ENCODE data around the gene KCNG2.

DNA sequence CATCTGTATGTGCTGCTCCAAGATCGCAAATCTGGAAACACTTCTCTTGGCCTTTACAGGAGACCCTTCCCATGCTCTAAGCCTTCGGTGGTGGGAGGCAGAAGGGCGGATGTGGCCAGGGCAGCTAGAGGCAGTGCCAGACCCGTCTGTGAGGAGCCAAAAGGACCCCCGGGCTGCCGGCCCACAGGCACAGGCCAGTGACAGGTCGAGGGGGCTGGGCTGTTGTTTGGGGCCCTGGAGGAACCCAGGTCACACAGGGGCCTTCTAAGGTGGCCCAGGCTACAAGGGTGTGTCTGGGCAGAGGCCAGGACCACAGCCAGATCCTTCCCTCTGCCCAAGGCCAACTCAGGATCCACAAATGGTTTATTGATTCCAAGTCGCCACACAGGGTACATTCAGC, 104.3 kb downstream of the KCNG2 start:
- TF ChIP-seq, protein P1, sequence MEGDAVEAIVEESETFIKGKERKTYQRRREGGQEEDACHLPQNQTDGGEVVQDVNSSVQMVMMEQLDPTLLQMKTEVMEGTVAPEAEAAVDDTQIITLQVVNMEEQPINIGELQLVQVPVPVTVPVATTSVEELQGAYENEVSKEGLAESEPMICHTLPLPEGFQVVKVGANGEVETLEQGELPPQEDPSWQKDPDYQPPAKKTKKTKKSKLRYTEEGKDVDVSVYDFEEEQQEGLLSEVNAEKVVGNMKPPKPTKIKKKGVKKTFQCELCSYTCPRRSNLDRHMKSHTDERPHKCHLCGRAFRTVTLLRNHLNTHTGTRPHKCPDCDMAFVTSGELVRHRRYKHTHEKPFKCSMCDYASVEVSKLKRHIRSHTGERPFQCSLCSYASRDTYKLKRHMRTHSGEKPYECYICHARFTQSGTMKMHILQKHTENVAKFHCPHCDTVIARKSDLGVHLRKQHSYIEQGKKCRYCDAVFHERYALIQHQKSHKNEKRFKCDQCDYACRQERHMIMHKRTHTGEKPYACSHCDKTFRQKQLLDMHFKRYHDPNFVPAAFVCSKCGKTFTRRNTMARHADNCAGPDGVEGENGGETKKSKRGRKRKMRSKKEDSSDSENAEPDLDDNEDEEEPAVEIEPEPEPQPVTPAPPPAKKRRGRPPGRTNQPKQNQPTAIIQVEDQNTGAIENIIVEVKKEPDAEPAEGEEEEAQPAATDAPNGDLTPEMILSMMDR (IDR thresholded peaks at IDR 0.05; ENCODE audit: poor library complexity): no peak
- TF ChIP-seq EZH2 (IDR thresholded peaks at IDR 0.05; ENCODE audit: borderline replicate concordance): no peak
